Measurements from ENCODE around the gene RHCG.

- TF ChIP-seq SP1 (IDR thresholded peaks at IDR 0.05) (no peak), TAF1 (conservative IDR thresholded peaks at IDR 0.05) (no peak), ATF3 (IDR thresholded peaks at IDR 0.05) (no peak), FOXA2 (IDR thresholded peaks at IDR 0.05) (no peak), HNF4G (IDR thresholded peaks at IDR 0.05) (no peak), EGR1 (IDR thresholded peaks at IDR 0.05; ENCODE audit: low read depth in 2 of 2) (no peak), RAD21 (IDR thresholded peaks at IDR 0.05) (no peak)
- TF ChIP-seq, protein P1, sequence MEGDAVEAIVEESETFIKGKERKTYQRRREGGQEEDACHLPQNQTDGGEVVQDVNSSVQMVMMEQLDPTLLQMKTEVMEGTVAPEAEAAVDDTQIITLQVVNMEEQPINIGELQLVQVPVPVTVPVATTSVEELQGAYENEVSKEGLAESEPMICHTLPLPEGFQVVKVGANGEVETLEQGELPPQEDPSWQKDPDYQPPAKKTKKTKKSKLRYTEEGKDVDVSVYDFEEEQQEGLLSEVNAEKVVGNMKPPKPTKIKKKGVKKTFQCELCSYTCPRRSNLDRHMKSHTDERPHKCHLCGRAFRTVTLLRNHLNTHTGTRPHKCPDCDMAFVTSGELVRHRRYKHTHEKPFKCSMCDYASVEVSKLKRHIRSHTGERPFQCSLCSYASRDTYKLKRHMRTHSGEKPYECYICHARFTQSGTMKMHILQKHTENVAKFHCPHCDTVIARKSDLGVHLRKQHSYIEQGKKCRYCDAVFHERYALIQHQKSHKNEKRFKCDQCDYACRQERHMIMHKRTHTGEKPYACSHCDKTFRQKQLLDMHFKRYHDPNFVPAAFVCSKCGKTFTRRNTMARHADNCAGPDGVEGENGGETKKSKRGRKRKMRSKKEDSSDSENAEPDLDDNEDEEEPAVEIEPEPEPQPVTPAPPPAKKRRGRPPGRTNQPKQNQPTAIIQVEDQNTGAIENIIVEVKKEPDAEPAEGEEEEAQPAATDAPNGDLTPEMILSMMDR (IDR thresholded peaks at IDR 0.05; ENCODE audit: low read depth, low read length, missing input control): no peak
- TF ChIP-seq, protein P2, sequence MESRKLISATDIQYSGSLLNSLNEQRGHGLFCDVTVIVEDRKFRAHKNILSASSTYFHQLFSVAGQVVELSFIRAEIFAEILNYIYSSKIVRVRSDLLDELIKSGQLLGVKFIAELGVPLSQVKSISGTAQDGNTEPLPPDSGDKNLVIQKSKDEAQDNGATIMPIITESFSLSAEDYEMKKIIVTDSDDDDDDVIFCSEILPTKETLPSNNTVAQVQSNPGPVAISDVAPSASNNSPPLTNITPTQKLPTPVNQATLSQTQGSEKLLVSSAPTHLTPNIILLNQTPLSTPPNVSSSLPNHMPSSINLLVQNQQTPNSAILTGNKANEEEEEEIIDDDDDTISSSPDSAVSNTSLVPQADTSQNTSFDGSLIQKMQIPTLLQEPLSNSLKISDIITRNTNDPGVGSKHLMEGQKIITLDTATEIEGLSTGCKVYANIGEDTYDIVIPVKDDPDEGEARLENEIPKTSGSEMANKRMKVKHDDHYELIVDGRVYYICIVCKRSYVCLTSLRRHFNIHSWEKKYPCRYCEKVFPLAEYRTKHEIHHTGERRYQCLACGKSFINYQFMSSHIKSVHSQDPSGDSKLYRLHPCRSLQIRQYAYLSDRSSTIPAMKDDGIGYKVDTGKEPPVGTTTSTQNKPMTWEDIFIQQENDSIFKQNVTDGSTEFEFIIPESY (IDR thresholded peaks at IDR 0.05): no peak
Observed at GRCh38 chr15:89483079-89483478, 13.3 kb downstream of the RHCG start.
